OCI-LY3 (cell line): ENCODE measurements around the gene LDB2.
"Not testable (repeated sequence)": the region's sequence is repeated elsewhere in the genome, so short reads cannot be mapped to it uniquely, and the experiment has no call there.

ENCODE experiments used
- H2AFZ ChIP-seq: fragments of 200-600, 300-600 bp; shearing (Covaris generic); 2 replicates; pipeline ENCODE4 v1.6.0; 2014; ENCODE audit warnings: antibody characterized with exemption, low read depth, low read length
- H3K27ac ChIP-seq: fragments of 200-600, 300-600 bp; sonication (generic); 2 replicates; pipeline ENCODE4 v1.5.1; 2014; ENCODE audit warnings: mild to moderate bottlenecking, low read length, moderate library complexity, mixed read lengths
- H3K27me3 ChIP-seq: fragments of 200-600, 300-600 bp; sonication (generic); 2 replicates; pipeline ENCODE4 v1.6.1; 2014; ENCODE audit warnings: low read depth, low read length, mixed read lengths
- H3K36me3 ChIP-seq: fragments of 200-600, 300-600 bp; sonication (generic); replicated peaks from 2 replicates; pipeline ENCODE3; 2014; ENCODE audit warnings: low read depth, low read length, mixed read lengths
- H3K4me1 ChIP-seq: fragments of 300-600, 200-600 bp; sonication (generic); 2 replicates; pipeline ENCODE4 v1.6.1; 2014; ENCODE audit warnings: low read length, mixed read lengths
- H3K4me2 ChIP-seq: fragments of 200-600, 300-600 bp; sonication (generic); 2 replicates; pipeline ENCODE4 v1.6.1; 2014; ENCODE audit warnings: low read length, mixed read lengths
- H3K4me3 ChIP-seq: fragments of 300-600, 200-600 bp; sonication (generic); 2 replicates; pipeline ENCODE4 v1.5.1; 2014; ENCODE audit warnings: antibody characterized with exemption, mild to moderate bottlenecking, low read length, moderate library complexity
- H3K79me2 ChIP-seq: fragments of 300-600, 200-600 bp; shearing (Covaris generic); 2 replicates; pipeline ENCODE4 v1.6.1; 2014; ENCODE audit warnings: mild to moderate bottlenecking, low read length, mixed read lengths
- H3K9ac ChIP-seq: fragments of 300-600, 200-600 bp; shearing (Covaris generic); 2 replicates; pipeline ENCODE4 v1.6.0; 2014; ENCODE audit warnings: mild to moderate bottlenecking, low read length, moderate library complexity
- H3K9me3 ChIP-seq: fragments of 200-600, 300-600 bp; shearing (Covaris generic); 2 replicates; pipeline ENCODE4 v1.6.1; 2014; ENCODE audit warnings: low read length, mixed read lengths; ENCODE audit not compliant: insufficient read depth
- H4K20me1 ChIP-seq: fragments of 200-600, 300-600 bp; sonication (generic); 2 replicates; pipeline ENCODE4 v1.6.1; 2016; ENCODE audit warnings: low read length, mixed read lengths; ENCODE audit not compliant: insufficient read depth
- CTCF ChIP-seq: fragments of 200-600, 300-600 bp; sonication (generic); IDR thresholded peaks from 2 replicates; pipeline ENCODE4 v1.5.1; 2014; ENCODE audit warnings: antibody characterized with exemption, low read length, low read depth
- EZH2phosphoT487 ChIP-seq: fragments of 200-600 bp; shearing (Covaris generic); IDR thresholded peaks from 2 replicates; pipeline ENCODE4 v1.6.1; 2018; ENCODE audit warnings: antibody characterized with exemption, mixed run types, low read depth

The LDB2 gene

GRCh38 chr4:16524911-16525554 is 373.4 kb downstream of the LDB2 start:
- Histone ChIP-seq H3K4me1 (no peaks in the 10 kb centered on the region), H3K36me3 (no peaks in the 10 kb centered on the region), H3K79me2 (no peaks in the 10 kb centered on the region), H2AFZ (no peak overlapping the region), H3K27ac (no peak overlapping the region), H4K20me1 (no peaks in the 10 kb centered on the region), H3K27me3 (peaks cover 22% of the 10 kb centered on the region; the same call in 1 of the 2 replicates), H3K4me2 (no peak overlapping the region), H3K4me3 (no peak overlapping the region), H3K9ac (no peak overlapping the region), H3K9me3 (no peaks in the 10 kb centered on the region)
- TF ChIP-seq EZH2phosphoT487 (no peak), CTCF (no peak)

GRCh38 chr4:16524406-16524805 is 374.0 kb downstream of the LDB2 start:
- Histone ChIP-seq H3K79me2 (no peaks in the 10 kb centered on the region), H3K36me3 (no peaks in the 10 kb centered on the region), H2AFZ (no peak overlapping the region), H3K27me3 (peaks cover 22% of the 10 kb centered on the region; the same call in 1 of the 2 replicates), H3K4me3 (no peak overlapping the region), H3K4me1 (no peaks in the 10 kb centered on the region), H3K9ac (no peak overlapping the region), H3K27ac (no peak overlapping the region), H4K20me1 (no peaks in the 10 kb centered on the region), H3K4me2 (no peak overlapping the region), H3K9me3 (no peaks in the 10 kb centered on the region)
- TF ChIP-seq CTCF (no peak), EZH2phosphoT487 (no peak)

- peaks cover 22% of the 10 kb centered on the region; the same call in 1 of the 2 replicates for H3K27me3 ChIP-seq
- not testable (repeated sequence) for H3K27ac ChIP-seq, H4K20me1 ChIP-seq, H3K4me2 ChIP-seq, H3K9ac ChIP-seq, H3K9me3 ChIP-seq, H3K36me3 ChIP-seq, H3K79me2 ChIP-seq, H2AFZ ChIP-seq, H3K4me1 ChIP-seq, H3K4me3 ChIP-seq
Observed at GRCh38 chr4:16523526-16523925, 374.9 kb downstream of the LDB2 start.

GRCh38 chr4:16521156-16521915 is 377.1 kb downstream of the LDB2 start:
- H3K79me2 ChIP-seq, result no peaks in the 10 kb centered on the region
- no peak overlapping the region for H3K9ac ChIP-seq
- H3K4me1 ChIP-seq, result no peaks in the 10 kb centered on the region
- no peaks in the 10 kb centered on the region for H3K9me3 ChIP-seq
- no peak overlapping the region for H2AFZ ChIP-seq
- H3K36me3 ChIP-seq, result no peaks in the 10 kb centered on the region
- no peak overlapping the region for H3K4me2 ChIP-seq
- no peak for TF ChIP-seq CTCF
- no peak for TF ChIP-seq EZH2phosphoT487
- no peaks in the 10 kb centered on the region for H4K20me1 ChIP-seq
- H3K27me3 ChIP-seq, result peaks cover 18% of the 10 kb centered on the region; the same call in 1 of the 2 replicates
- H3K27ac ChIP-seq, result no peak overlapping the region
- H3K4me3 ChIP-seq, result no peak overlapping the region
